ENCODE results near the gene CNNM1. TPM values are rescaled to one million over a fixed set of nuclear protein-coding genes. Genes with fewer than 3 reads are reported as not detected.

The CNNM1 gene
- total and polyA plus RNA-seq, 2 donors (not counting 3 experiments of a cell fraction or from before 2014, with no cell fraction given): not detected

- H3K27me3 ChIP-seq (ENCODE audit: control insufficient read depth in 2 of 2, insufficient read depth in 2 of 2, low read length in 2 of 2): peaks cover 0 to 7% of the 10 kb centered on the region in 2 experiments
- H2AFZ ChIP-seq (ENCODE audit: low read depth, low read length): no peak overlapping the region
- TF ChIP-seq EZH2 (IDR thresholded peaks at IDR 0.05; ENCODE audit: borderline replicate concordance, low read depth, low read length, severe bottlenecking): no peak
- TF ChIP-seq, protein P1, sequence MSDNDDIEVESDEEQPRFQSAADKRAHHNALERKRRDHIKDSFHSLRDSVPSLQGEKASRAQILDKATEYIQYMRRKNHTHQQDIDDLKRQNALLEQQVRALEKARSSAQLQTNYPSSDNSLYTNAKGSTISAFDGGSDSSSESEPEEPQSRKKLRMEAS (IDR thresholded peaks at IDR 0.05; ENCODE audit: insufficient read depth, insufficient read length): no peak
- TF ChIP-seq GATA2 (IDR thresholded peaks at IDR 0.05; ENCODE audit: insufficient read depth, insufficient read length, low read depth, low read length): no peak
- TF ChIP-seq POLR2AphosphoS5 (IDR thresholded peaks at IDR 0.05; ENCODE audit: insufficient read depth, low read depth, low read length): no peak
- no peak for TF ChIP-seq JUN (IDR thresholded peaks at IDR 0.05; ENCODE audit: borderline replicate concordance, insufficient read depth, insufficient read length, low read depth)
- no TSS peak for BruUV-seq (replicated peaks)
- H3K9me1 ChIP-seq (replicated peaks; ENCODE audit: control insufficient read depth, extremely low read depth, insufficient read depth, low read length): no peaks in the 10 kb centered on the region
- no peak overlapping the region for H3K27ac ChIP-seq (ENCODE audit: insufficient read depth, low read depth, low read length)
- no peaks in the 10 kb centered on the region for H3K79me2 ChIP-seq (ENCODE audit: control insufficient read depth, insufficient read depth, low read length)
- H3K4me3 ChIP-seq (replicated peaks in 1 of 3; ENCODE audit: insufficient read depth in 1 of 3, low read depth in 1 of 3, low read length in 3 of 3): no peak overlapping the region
- ChIA-PET CTCF (no interaction called here), POLR2A (no interaction called here)
- dilution Hi-C loops (cut with MboI; ENCODE audit: extremely low pct_ligation_motif_present, low sequenced_read_pairs): no loop called here
- no peak overlapping the region for H3K4me2 ChIP-seq (ENCODE audit: insufficient read depth, low read length)
- FAIRE-seq (no peak), DNase-seq (ENCODE audit: low read depth, low spot score) (no peak)
- H4K20me1 ChIP-seq (replicated peaks; ENCODE audit: control insufficient read depth, extremely low read depth, insufficient read depth, low read length): no peaks in the 10 kb centered on the region
- no peaks in the 10 kb centered on the region for H3K4me1 ChIP-seq (ENCODE audit: control insufficient read depth, extremely low read depth, insufficient read depth, low read length)
- intact Hi-C loops (cut with micrococcal nuclease): no loop called here
- H3K9me3 ChIP-seq (replicated peaks; ENCODE audit: control insufficient read depth, insufficient read depth, low read length): no peaks in the 10 kb centered on the region
- H3K36me3 ChIP-seq (ENCODE audit: control insufficient read depth in 2 of 2, extremely low read depth in 1 of 2, insufficient read depth in 2 of 2, low read length in 2 of 2): no peaks in the 10 kb centered on the region
- no peak overlapping the region for H3K9ac ChIP-seq (replicated peaks; ENCODE audit: extremely low read depth, insufficient read depth, low read length)
Observed at GRCh38 chr10:99345350-99345749, 16.2 kb downstream of the CNNM1 start.

- no peak for TF ChIP-seq GATA2 (IDR thresholded peaks at IDR 0.05; ENCODE audit: insufficient read depth, insufficient read length, low read depth, low read length)
- TF ChIP-seq POLR2A (IDR thresholded peaks at IDR 0.05; ENCODE audit: low read depth, low read length): no peak
- TF ChIP-seq JUN (IDR thresholded peaks at IDR 0.05; ENCODE audit: borderline replicate concordance, insufficient read depth, insufficient read length, low read depth): no peak
- no peak for TF ChIP-seq EZH2 (IDR thresholded peaks at IDR 0.05; ENCODE audit: borderline replicate concordance, low read depth, low read length, severe bottlenecking)
- TF ChIP-seq, protein P2, sequence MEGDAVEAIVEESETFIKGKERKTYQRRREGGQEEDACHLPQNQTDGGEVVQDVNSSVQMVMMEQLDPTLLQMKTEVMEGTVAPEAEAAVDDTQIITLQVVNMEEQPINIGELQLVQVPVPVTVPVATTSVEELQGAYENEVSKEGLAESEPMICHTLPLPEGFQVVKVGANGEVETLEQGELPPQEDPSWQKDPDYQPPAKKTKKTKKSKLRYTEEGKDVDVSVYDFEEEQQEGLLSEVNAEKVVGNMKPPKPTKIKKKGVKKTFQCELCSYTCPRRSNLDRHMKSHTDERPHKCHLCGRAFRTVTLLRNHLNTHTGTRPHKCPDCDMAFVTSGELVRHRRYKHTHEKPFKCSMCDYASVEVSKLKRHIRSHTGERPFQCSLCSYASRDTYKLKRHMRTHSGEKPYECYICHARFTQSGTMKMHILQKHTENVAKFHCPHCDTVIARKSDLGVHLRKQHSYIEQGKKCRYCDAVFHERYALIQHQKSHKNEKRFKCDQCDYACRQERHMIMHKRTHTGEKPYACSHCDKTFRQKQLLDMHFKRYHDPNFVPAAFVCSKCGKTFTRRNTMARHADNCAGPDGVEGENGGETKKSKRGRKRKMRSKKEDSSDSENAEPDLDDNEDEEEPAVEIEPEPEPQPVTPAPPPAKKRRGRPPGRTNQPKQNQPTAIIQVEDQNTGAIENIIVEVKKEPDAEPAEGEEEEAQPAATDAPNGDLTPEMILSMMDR (IDR thresholded peaks at IDR 0.05; ENCODE audit: extremely low read depth in 1 of 2, insufficient read depth in 1 of 2, low read depth in 1 of 2, low read length in 2 of 2): no peak
- TF ChIP-seq MYC (IDR thresholded peaks at IDR 0.05; ENCODE audit: low read depth, low read length): no peak
- no peak for TF ChIP-seq FOS (IDR thresholded peaks at IDR 0.05; ENCODE audit: borderline replicate concordance, insufficient read depth, low read length)
- TF ChIP-seq, protein P1 (IDR thresholded peaks at IDR 0.05; ENCODE audit: insufficient read depth, insufficient read length): no peak
- TF ChIP-seq POLR2AphosphoS5 (IDR thresholded peaks at IDR 0.05; ENCODE audit: insufficient read depth, low read depth, low read length): no peak
- no peak overlapping the region for H3K27ac ChIP-seq (ENCODE audit: insufficient read depth, low read depth, low read length)
- H3K36me3 ChIP-seq (ENCODE audit: control insufficient read depth in 2 of 2, extremely low read depth in 1 of 2, insufficient read depth in 2 of 2, low read length in 2 of 2): no peaks in the 10 kb centered on the region
- peaks cover 0 to 5% of the 10 kb centered on the region in 2 experiments for H3K27me3 ChIP-seq (ENCODE audit: control insufficient read depth in 2 of 2, insufficient read depth in 2 of 2, low read length in 2 of 2)
- CTCF ChIA-PET: interaction anchor here (0.7 kb wide), 1 partner anchor 15 kb away, joined by 3 read pairs; no protein-coding TSS in a partner anchor
- H3K9me1 ChIP-seq (replicated peaks; ENCODE audit: control insufficient read depth, extremely low read depth, insufficient read depth, low read length): no peaks in the 10 kb centered on the region
- DNase-seq (ENCODE audit: low read depth, low spot score): no peak
- no peaks in the 10 kb centered on the region for H3K79me2 ChIP-seq (ENCODE audit: control insufficient read depth, insufficient read depth, low read length)
- FAIRE-seq: no peak
- POLR2A ChIA-PET: no interaction called here
- H3K9me3 ChIP-seq (replicated peaks; ENCODE audit: control insufficient read depth, insufficient read depth, low read length): no peaks in the 10 kb centered on the region
- H3K4me2 ChIP-seq (ENCODE audit: insufficient read depth, low read length): no peak overlapping the region
- H3K9ac ChIP-seq (replicated peaks; ENCODE audit: extremely low read depth, insufficient read depth, low read length): no peak overlapping the region
- BruUV-seq (replicated peaks): no TSS peak
- H2AFZ ChIP-seq (ENCODE audit: low read depth, low read length): no peak overlapping the region
- no peak overlapping the region for H3K4me3 ChIP-seq (replicated peaks in 1 of 3; ENCODE audit: insufficient read depth in 1 of 3, low read depth in 1 of 3, low read length in 3 of 3)
- no peaks in the 10 kb centered on the region for H4K20me1 ChIP-seq (replicated peaks; ENCODE audit: control insufficient read depth, extremely low read depth, insufficient read depth, low read length)
- dilution Hi-C loops (cut with MboI; ENCODE audit: extremely low pct_ligation_motif_present, low sequenced_read_pairs) (no loop called here), intact Hi-C loops (cut with micrococcal nuclease) (no loop called here)
- no peaks in the 10 kb centered on the region for H3K4me1 ChIP-seq (ENCODE audit: control insufficient read depth, extremely low read depth, insufficient read depth, low read length)
Observed at GRCh38 chr10:99346247-99346646, 17.1 kb downstream of the CNNM1 start.

Data from endothelial cell of umbilical vein (primary cell).